ENCODE results near the gene TBC1D9. TPM values are rescaled to one million over a fixed set of nuclear protein-coding genes. Genes with fewer than 3 reads are reported as not detected.
A peak's percentile ranks its signal among the peaks of the same experiment; 100 is the strongest.

Gene TBC1D9
- total and polyA plus RNA-seq, 2 of the 13 experiments (the other 11 are each of a cell fraction or from before 2014, with no cell fraction given): 11.9 to 12.2 TPM

- no peak for TF ChIP-seq ZBTB44 (CRISPR knock-in tag; IDR thresholded peaks at IDR 0.05)
- no peak for TF ChIP-seq MZF1 (CRISPR knock-in tag; IDR thresholded peaks at IDR 0.05; ENCODE audit: borderline replicate concordance)
- TF ChIP-seq ZSCAN22 (CRISPR knock-in tag; IDR thresholded peaks at IDR 0.05): no peak
- no peak for TF ChIP-seq TP53 (CRISPR knock-in tag; conservative IDR thresholded peaks at IDR 0.05)
- no peak for TF ChIP-seq ZFP36 (IDR thresholded peaks at IDR 0.05; ENCODE audit: borderline replicate concordance, low read depth, low read length, partially characterized antibody)
- no peak for TF ChIP-seq ZNF629 (CRISPR knock-in tag; conservative IDR thresholded peaks at IDR 0.05)
- TF ChIP-seq ZFP82 (CRISPR knock-in tag; IDR thresholded peaks at IDR 0.05; ENCODE audit: borderline replicate concordance): no peak
- peak; percentile 55; the same call in 1 of the 2 replicates for TF ChIP-seq RNF2 (conservative IDR thresholded peaks at IDR 0.05; ENCODE audit: low read depth)
- TF ChIP-seq DMAP1 (CRISPR knock-in tag; IDR thresholded peaks at IDR 0.05): peak; percentile 45; the same call in 1 of the 2 replicates
- TF ChIP-seq MED8 (CRISPR knock-in tag; IDR thresholded peaks at IDR 0.05; ENCODE audit: insufficient replicate concordance): no peak
- TF ChIP-seq SRSF4 (IDR thresholded peaks at IDR 0.05; ENCODE audit: low read depth, low read length, poor library complexity, severe bottlenecking): no peak
- TF ChIP-seq ZNF775 (CRISPR knock-in tag; IDR thresholded peaks at IDR 0.05; ENCODE audit: borderline replicate concordance): no peak; the same call in 1 of the 2 replicates
- TF ChIP-seq ZNF570 (CRISPR knock-in tag; IDR thresholded peaks at IDR 0.05; ENCODE audit: borderline replicate concordance): no peak
- no peak for TF ChIP-seq SMC3 (IDR thresholded peaks at IDR 0.05; ENCODE audit: low read length)
- TF ChIP-seq ELF1 (CRISPR knock-in tag; IDR thresholded peaks at IDR 0.05): no peak
- TF ChIP-seq ZSCAN25 (CRISPR knock-in tag; IDR thresholded peaks at IDR 0.05): peak; percentile 59; the same call in 1 of the 2 replicates
- peak; percentile 19; the same call in 1 of the 2 replicates for TF ChIP-seq HES4 (CRISPR knock-in tag; IDR thresholded peaks at IDR 0.05; ENCODE audit: borderline replicate concordance)
- TF ChIP-seq U2AF1 (optimal IDR thresholded peaks at IDR 0.05; ENCODE audit: low read depth, low read length): no peak
- TF ChIP-seq KIAA2018 (CRISPR knock-in tag; IDR thresholded peaks at IDR 0.05; ENCODE audit: borderline replicate concordance): no peak
- TF ChIP-seq SMARCE1 (IDR thresholded peaks at IDR 0.05; ENCODE audit: borderline replicate concordance): no peak
Measured at GRCh38 chr4:140756319-140757231, at the start of gene TBC1D9 (continued).

All from HepG2 (cell line).